Osteoblast (primary cell): ENCODE results near the gene SOCS4. TPM values are rescaled to one million over a fixed set of nuclear protein-coding genes. Genes with fewer than 3 reads are reported as not detected.

Experiments used
- DNase-seq: peaks from one replicate; pipeline ENCODE4 v3.0.0; 2011; ENCODE audit warnings: low spot score, mixed read lengths; ENCODE audit not compliant: insufficient read length; ENCODE audit errors: missing footprints
- H2AFZ ChIP-seq: 2 replicates; pipeline ENCODE4 v1.6.0; 2011; ENCODE audit warnings: mild to moderate bottlenecking, low read length
- H3K27ac ChIP-seq: 2 replicates; pipeline ENCODE4 v1.5.1; 2011; ENCODE audit warnings: mild to moderate bottlenecking, low read depth, low read length, moderate library complexity
- H3K27me3 ChIP-seq: 2 replicates; pipeline ENCODE4 v1.6.0; 2012; ENCODE audit warnings: mild to moderate bottlenecking, control low read depth, inconsistent platforms, low read length, moderate library complexity; ENCODE audit not compliant: insufficient read depth
- H3K36me3 ChIP-seq: 2 replicates; pipeline ENCODE4 v1.5.1; 2011; ENCODE audit warnings: mild to moderate bottlenecking, low read length, control low read depth, moderate library complexity; ENCODE audit not compliant: insufficient read depth
- H3K4me1 ChIP-seq: 2 replicates; pipeline ENCODE4 v1.5.1; 2011; ENCODE audit warnings: mild to moderate bottlenecking, low read length, control low read depth, moderate library complexity; ENCODE audit not compliant: insufficient read depth
- H3K4me2 ChIP-seq: 2 replicates; pipeline ENCODE4 v1.6.0; 2011; ENCODE audit warnings: mild to moderate bottlenecking, low read length; ENCODE audit not compliant: insufficient read depth
- H3K4me3 ChIP-seq: fragments of 200-600 bp; sonication (generic); 3 replicates; pipeline ENCODE4 v1.5.1; 2012; ENCODE audit warnings: mild to moderate bottlenecking, low read length, inconsistent platforms; ENCODE audit not compliant: insufficient read depth
- H3K79me2 ChIP-seq: 2 replicates; pipeline ENCODE4 v1.6.0; 2012; ENCODE audit warnings: mild to moderate bottlenecking, low read length, control low read depth, inconsistent platforms; ENCODE audit not compliant: insufficient read depth
- H3K9me3 ChIP-seq: 2 replicates; pipeline ENCODE4 v1.5.1; 2011; ENCODE audit warnings: low read depth, low read length, control low read depth
- H4K20me1 ChIP-seq: 2 replicates; pipeline ENCODE4 v1.6.0; 2012; ENCODE audit warnings: mild to moderate bottlenecking, low read length, control low read depth; ENCODE audit not compliant: insufficient read depth
- total RNA-seq: library from RNA; depleted of rRNA; stranded (reverse); fragments of >200 nt; gene quantifications from 2 replicates; pipeline ENCODE4 v1.2.3, GENCODE V29; 2012
- TF ChIP-seq, protein P1 (sequence below): IDR thresholded peaks from 2 replicates; pipeline ENCODE4 v1.5.1; 2011; ENCODE audit warnings: mild to moderate bottlenecking, low read depth, low read length, moderate library complexity; ENCODE audit errors: extremely low read depth

The SOCS4 gene
- total RNA-seq, 1 donor, result 15.6 TPM

DNA sequence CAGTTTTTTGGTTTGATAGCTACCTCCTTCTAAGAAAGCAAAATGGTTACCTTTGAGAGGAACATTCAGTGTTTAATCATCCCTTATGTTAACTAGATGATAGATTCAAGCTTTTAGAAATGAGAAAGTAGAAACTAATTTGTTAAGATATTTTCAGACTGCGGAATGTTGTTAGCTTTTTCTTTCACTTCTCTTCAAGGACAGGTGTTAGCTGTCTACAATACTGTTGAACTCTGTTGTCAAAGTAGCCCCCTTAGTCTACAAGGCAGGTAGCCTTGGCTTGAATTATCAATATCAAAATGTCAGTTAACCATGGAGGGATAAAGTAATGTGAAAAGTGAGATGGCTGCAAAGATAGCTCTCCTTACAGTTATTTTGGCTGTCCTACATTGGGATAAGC, 39.2 kb downstream of the SOCS4 start:
- peaks cover 21% of the 10 kb centered on the region for H4K20me1 ChIP-seq
- no peaks in the 10 kb centered on the region for H3K9me3 ChIP-seq
- no peaks in the 10 kb centered on the region for H3K27me3 ChIP-seq
- H3K79me2 ChIP-seq, result peaks cover 38% of the 10 kb centered on the region
- H3K4me3 ChIP-seq, result no peak overlapping the region
- TF ChIP-seq, protein P1, sequence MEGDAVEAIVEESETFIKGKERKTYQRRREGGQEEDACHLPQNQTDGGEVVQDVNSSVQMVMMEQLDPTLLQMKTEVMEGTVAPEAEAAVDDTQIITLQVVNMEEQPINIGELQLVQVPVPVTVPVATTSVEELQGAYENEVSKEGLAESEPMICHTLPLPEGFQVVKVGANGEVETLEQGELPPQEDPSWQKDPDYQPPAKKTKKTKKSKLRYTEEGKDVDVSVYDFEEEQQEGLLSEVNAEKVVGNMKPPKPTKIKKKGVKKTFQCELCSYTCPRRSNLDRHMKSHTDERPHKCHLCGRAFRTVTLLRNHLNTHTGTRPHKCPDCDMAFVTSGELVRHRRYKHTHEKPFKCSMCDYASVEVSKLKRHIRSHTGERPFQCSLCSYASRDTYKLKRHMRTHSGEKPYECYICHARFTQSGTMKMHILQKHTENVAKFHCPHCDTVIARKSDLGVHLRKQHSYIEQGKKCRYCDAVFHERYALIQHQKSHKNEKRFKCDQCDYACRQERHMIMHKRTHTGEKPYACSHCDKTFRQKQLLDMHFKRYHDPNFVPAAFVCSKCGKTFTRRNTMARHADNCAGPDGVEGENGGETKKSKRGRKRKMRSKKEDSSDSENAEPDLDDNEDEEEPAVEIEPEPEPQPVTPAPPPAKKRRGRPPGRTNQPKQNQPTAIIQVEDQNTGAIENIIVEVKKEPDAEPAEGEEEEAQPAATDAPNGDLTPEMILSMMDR, result no peak
- H3K36me3 ChIP-seq, result peaks cover 53% of the 10 kb centered on the region
- no peak for DNase-seq
- no peak overlapping the region for H3K27ac ChIP-seq
- H3K4me2 ChIP-seq, result no peak overlapping the region
- peaks cover 9% of the 10 kb centered on the region for H3K4me1 ChIP-seq
- H2AFZ ChIP-seq, result no peak overlapping the region

DNA sequence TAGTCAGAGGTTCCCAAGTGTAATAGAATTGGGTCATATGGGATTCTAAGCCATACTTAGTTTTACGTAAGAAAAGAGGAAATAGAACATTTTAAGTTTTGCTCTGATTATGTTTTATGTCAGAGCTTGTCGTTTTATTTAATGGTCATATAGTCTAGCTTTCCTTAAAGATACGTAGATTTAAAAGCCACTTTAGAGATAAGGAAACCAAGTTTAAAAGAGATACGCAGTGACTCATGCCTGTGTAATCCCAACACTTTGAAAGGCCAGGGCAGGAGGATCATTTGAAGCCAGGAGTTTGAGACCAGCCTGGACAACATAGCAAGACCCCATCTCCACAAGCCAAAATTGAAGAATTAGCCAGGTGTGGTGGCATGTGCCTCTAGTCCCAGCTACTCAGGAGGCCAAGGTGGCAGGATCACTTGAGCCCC, 44.0 kb downstream of the SOCS4 start:
- H3K27ac ChIP-seq, result peak overlapping the region; percentile 93
- peaks cover 19% of the 10 kb centered on the region for H3K36me3 ChIP-seq
- H4K20me1 ChIP-seq, result no peaks in the 10 kb centered on the region
- peaks cover 50% of the 10 kb centered on the region for H3K4me1 ChIP-seq
- H3K79me2 ChIP-seq, result peaks cover 7% of the 10 kb centered on the region
- no peak overlapping the region for H3K4me2 ChIP-seq
- no peak overlapping the region for H3K4me3 ChIP-seq
- H2AFZ ChIP-seq, result no peak overlapping the region
- H3K27me3 ChIP-seq, result no peaks in the 10 kb centered on the region
- no peak for DNase-seq
- TF ChIP-seq, protein P1, result no peak
- no peaks in the 10 kb centered on the region for H3K9me3 ChIP-seq

DNA sequence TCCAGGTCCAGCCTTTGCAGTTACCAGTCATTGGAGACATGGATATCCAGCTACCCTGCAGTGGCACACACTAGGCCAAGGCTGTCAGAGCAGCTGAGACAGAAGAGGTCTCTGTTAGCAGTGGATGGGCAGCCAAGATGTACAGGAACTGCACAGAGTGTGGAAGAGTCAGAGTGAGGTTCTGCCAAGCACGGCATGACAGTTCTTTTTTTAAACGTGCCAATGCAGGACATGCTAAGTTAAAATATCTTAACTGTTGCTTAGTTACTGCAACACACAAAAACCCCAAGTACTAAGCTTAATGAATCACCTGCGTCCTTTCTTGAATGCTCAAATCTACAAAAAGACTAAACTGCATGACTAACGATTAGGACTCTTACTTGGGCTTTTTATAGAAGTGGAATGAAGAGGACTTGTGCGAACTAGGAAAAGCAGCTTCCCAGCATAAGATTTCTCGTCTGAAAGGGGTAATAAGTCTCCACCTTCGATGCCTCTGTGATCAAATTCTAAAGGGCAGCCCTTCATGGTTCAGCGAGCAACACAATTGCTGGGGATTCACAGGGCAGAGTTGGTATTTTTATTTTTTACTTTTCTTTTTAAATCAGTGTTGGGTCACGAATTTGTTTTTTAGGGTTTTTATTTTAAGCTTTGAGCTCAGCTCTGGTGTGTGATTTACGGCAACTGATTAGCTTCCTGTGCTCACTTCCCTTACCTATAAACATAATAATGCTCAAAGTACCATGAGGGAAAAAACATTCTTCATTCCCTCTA, 45.0 kb downstream of the SOCS4 start:
- Histone ChIP-seq H4K20me1 (no peaks in the 10 kb centered on the region), H3K36me3 (peaks cover 12% of the 10 kb centered on the region), H2AFZ (no peak overlapping the region), H3K27me3 (no peaks in the 10 kb centered on the region), H3K27ac (peak overlapping the region; percentile 93), H3K79me2 (no peaks in the 10 kb centered on the region), H3K9me3 (no peaks in the 10 kb centered on the region), H3K4me1 (peaks cover 50% of the 10 kb centered on the region), H3K4me2 (peak overlapping the region; percentile 67), H3K4me3 (no peak overlapping the region)
- peak; percentile 66 for DNase-seq
- TF ChIP-seq, protein P1, result no peak

DNA sequence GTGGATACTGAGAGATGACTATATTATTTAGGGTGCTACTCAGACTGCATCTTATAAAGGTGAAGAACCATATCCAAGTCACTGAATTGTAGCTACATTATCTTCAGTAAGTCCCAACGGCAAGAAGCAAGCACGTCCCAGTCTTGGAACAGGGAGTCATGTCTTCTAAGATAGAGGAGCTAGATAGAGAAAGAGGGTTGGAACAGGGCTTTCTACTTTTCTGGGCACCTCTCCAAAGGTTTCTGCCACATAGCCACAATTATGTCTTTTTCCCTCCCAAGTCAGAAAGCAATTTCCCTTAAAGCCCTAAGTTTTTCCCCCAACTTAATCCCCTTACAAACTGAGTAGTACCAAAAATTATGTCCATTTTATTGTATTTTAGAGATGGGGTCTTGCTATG, 46.8 kb downstream of the SOCS4 start:
- Histone ChIP-seq H3K4me2 (peak overlapping the region; percentile 71), H3K4me3 (no peak overlapping the region), H3K27me3 (no peaks in the 10 kb centered on the region), H3K9me3 (no peaks in the 10 kb centered on the region), H3K79me2 (no peaks in the 10 kb centered on the region), H4K20me1 (no peaks in the 10 kb centered on the region), H2AFZ (no peak overlapping the region), H3K4me1 (peaks cover 50% of the 10 kb centered on the region), H3K27ac (peak overlapping the region; percentile 17), H3K36me3 (peaks cover 6% of the 10 kb centered on the region)
- TF ChIP-seq, protein P1, result no peak
- no peak for DNase-seq
